Neuronal stem cell (in vitro differentiated cells): ENCODE data around the gene ISG15.

Experiments
- DNase-seq: peaks from one replicate; pipeline ENCODE4 v3.0.0-alpha.2; 2013; ENCODE audit warnings: low spot score
- H2AFZ ChIP-seq: one replicate; pipeline ENCODE4 v1.6.1; 2013; ENCODE audit warnings: mild to moderate bottlenecking, low read length, inconsistent platforms
- H2AK5ac ChIP-seq: 2 replicates; pipeline ENCODE4 v1.6.1; 2013; ENCODE audit warnings: low read depth, mild to moderate bottlenecking, inconsistent platforms, low read length, moderate library complexity, mixed read lengths
- H2BK120ac ChIP-seq: 2 replicates; pipeline ENCODE4 v1.6.1; 2013; ENCODE audit warnings: low read depth, mild to moderate bottlenecking, inconsistent platforms, low read length, moderate library complexity, mixed read lengths
- H2BK12ac ChIP-seq: one replicate; pipeline ENCODE4 v1.6.1; 2013; ENCODE audit warnings: low read length, inconsistent platforms
- H2BK15ac ChIP-seq: 2 replicates; pipeline ENCODE4 v1.6.1; 2013; ENCODE audit warnings: mild to moderate bottlenecking, low read length, inconsistent platforms, mixed read lengths
- H2BK5ac ChIP-seq: one replicate; pipeline ENCODE4 v1.6.1; 2013; ENCODE audit warnings: inconsistent platforms, mild to moderate bottlenecking, low read length, moderate library complexity
- H3K14ac ChIP-seq: one replicate; pipeline ENCODE4 v1.6.1; 2013; ENCODE audit warnings: low read length, inconsistent platforms
- H3K18ac ChIP-seq: 2 replicates; pipeline ENCODE4 v1.6.1; 2013; ENCODE audit warnings: low read length, inconsistent platforms
- H3K23ac ChIP-seq: 2 replicates; pipeline ENCODE4 v1.6.1; 2013; ENCODE audit warnings: low read depth, mild to moderate bottlenecking, mixed read lengths, low read length, inconsistent platforms; ENCODE audit not compliant: poor library complexity
- H3K27ac ChIP-seq: replicated peaks from 3 replicates; pipeline ENCODE4 v1.5.1; 2013; ENCODE audit warnings: low read length, inconsistent platforms
- H3K27me3 ChIP-seq, 3 experiments: 2 replicates each; pipeline ENCODE4 v1.6.1; 2013; ENCODE audit warnings: low read length in 3 of 3, mild to moderate bottlenecking in 2 of 3, inconsistent platforms in 1 of 3, low read depth in 1 of 3, mixed read lengths in 1 of 3, moderate library complexity in 1 of 3; ENCODE audit not compliant: control insufficient read depth in 3 of 3, insufficient read depth in 3 of 3
- H3K36me3 ChIP-seq, 2 donors: replicated peaks in 1 of 2; 2 replicates each; pipeline ENCODE4 v1.6.1; 2013; ENCODE audit warnings: low read length in 2 of 2; ENCODE audit not compliant: control insufficient read depth in 2 of 2, insufficient read depth in 2 of 2
- H3K4ac ChIP-seq: 2 replicates; pipeline ENCODE4 v1.6.1; 2013; ENCODE audit warnings: inconsistent platforms, mild to moderate bottlenecking, low read length, moderate library complexity
- H3K4me1 ChIP-seq, 2 donors: 1 replicate in 1 of 2; 2 replicates in 1 of 2; pipeline ENCODE4 v1.6.1; 2013; ENCODE audit warnings: low read length in 2 of 2, low read depth in 1 of 2; ENCODE audit not compliant: control insufficient read depth in 2 of 2, insufficient read depth in 1 of 2
- H3K4me2 ChIP-seq: one replicate; pipeline ENCODE4 v1.6.1; 2013; ENCODE audit warnings: mild to moderate bottlenecking, low read length, inconsistent platforms; ENCODE audit not compliant: insufficient read depth, poor library complexity, severe bottlenecking
- H3K4me3 ChIP-seq, 2 donors: 2 replicates each; pipeline ENCODE4 v1.5.1; 2013; ENCODE audit warnings: low read length in 2 of 2, mild to moderate bottlenecking in 2 of 2, inconsistent platforms in 1 of 2, moderate library complexity in 1 of 2
- H3K79me1 ChIP-seq: one replicate; pipeline ENCODE4 v1.6.1; 2013; ENCODE audit warnings: low read depth, mild to moderate bottlenecking, inconsistent platforms, low read length, moderate library complexity
- H3K9ac ChIP-seq: one replicate; pipeline ENCODE4 v1.6.1; 2013; ENCODE audit warnings: mild to moderate bottlenecking, low read depth, low read length, inconsistent platforms; ENCODE audit not compliant: poor library complexity
- H3K9me3 ChIP-seq, 2 donors: replicated peaks in 1 of 2; 2 replicates each; pipeline versions ENCODE3 to v1.6.1; 2013; ENCODE audit warnings: low read length in 2 of 2, mild to moderate bottlenecking in 2 of 2, inconsistent platforms in 1 of 2, low read depth in 1 of 2, mixed read lengths in 1 of 2, moderate library complexity in 1 of 2; ENCODE audit not compliant: control insufficient read depth in 2 of 2, insufficient read depth in 1 of 2
- H4K8ac ChIP-seq: one replicate; pipeline ENCODE4 v1.6.1; 2013; ENCODE audit warnings: low read depth, mild to moderate bottlenecking, inconsistent platforms, low read length, moderate library complexity
- H4K91ac ChIP-seq: one replicate; pipeline ENCODE4 v1.6.1; 2013; ENCODE audit warnings: low read length, low read depth, mild to moderate bottlenecking, inconsistent platforms; ENCODE audit not compliant: poor library complexity
- WGBS, 2 donors: extraction: QIAGEN DNeasy Blood & Tissue Kit; methylation state at CpG; one replicate each; pipeline ENCODE4 v1.1.7; 2013; ENCODE audit warnings: missing lambda C conversion rate in 2 of 2, mixed read lengths in 1 of 2; ENCODE audit not compliant: insufficient read length in 2 of 2, insufficient replicate concordance in 1 of 2; ENCODE audit errors: extremely low coverage in 2 of 2; 5-methylcytosine and 5-hydroxymethylcytosine counted together

The ISG15 gene

DNA sequence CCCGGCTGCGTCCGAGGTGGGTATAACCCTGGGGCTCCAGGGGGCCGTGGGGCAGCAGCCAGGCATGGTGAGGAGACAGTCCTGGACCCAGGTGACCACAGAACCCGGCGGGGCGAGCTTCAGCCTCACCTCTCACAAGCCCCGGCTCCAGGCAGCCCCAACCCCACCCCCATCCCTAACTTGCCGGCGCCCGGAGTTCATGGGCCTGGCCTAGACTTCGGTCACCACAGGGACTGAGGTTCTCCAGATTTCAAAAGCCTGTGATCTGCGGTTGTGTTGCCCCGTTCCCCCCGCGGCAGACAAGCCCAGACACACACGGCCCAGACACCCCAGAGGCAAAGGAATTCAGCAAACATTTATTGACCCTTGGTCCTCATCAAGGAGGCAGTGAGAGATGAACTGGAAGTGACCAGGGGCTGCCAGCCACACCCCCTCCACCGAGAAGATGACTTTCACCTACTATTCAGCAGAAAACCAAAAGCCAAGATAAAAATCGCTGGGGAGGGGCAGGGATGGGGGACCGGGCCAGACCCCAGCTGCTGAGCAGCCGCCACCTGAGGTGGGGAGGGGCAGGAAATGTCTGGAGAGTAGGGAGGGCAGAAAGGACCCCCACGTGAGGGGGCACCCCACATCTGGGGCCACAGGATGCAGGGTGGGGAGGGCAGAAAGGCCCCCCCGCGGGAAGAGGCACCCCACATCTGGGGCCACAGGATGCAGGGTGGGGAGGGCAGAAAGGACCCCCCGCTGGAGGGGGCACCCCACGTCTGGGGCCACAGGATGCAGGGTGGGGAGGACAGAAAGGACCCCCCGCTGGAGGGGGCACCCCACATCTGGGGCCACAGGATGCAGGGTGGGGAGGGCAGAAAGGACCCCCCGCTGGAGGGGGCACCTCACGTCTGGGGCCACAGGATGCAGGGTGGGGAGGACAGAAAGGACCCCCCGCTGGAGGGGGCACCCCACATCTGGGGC, 17.3 kb upstream of the ISG15 start:
- Histone ChIP-seq H3K18ac (peak overlapping the region; percentile 64), H2AK5ac (no peak overlapping the region), H3K4me2 (no peak overlapping the region), H4K8ac (no peak overlapping the region), H2AFZ (no peak overlapping the region), H3K36me3 (peaks cover 0 to 5% of the 10 kb centered on the region in 2 donors), H3K9ac (no peak overlapping the region), H3K4me3 (no peak overlapping the region), H3K4ac (no peak overlapping the region), H2BK15ac (no peak overlapping the region), H3K27ac (peak overlapping the region; percentile 27), H3K27me3 (peaks cover 0 to 9% (median 0%) of the 10 kb centered on the region in 3 experiments), H2BK120ac (no peak overlapping the region), H2BK5ac (no peak overlapping the region), H4K91ac (no peak overlapping the region), H3K79me1 (peaks cover 22% of the 10 kb centered on the region), H3K23ac (no peak overlapping the region), H3K4me1 (peaks cover 15 to 19% of the 10 kb centered on the region in 2 donors), H3K9me3 (peaks cover 8 to 10% of the 10 kb centered on the region in 2 donors), H3K14ac (peak overlapping the region; percentile 31), H2BK12ac (no peak overlapping the region)
- DNase-seq, result no peak
- WGBS, 2 donors, result no CpG with 5 or more reads among the region's 30 CpGs

DNA sequence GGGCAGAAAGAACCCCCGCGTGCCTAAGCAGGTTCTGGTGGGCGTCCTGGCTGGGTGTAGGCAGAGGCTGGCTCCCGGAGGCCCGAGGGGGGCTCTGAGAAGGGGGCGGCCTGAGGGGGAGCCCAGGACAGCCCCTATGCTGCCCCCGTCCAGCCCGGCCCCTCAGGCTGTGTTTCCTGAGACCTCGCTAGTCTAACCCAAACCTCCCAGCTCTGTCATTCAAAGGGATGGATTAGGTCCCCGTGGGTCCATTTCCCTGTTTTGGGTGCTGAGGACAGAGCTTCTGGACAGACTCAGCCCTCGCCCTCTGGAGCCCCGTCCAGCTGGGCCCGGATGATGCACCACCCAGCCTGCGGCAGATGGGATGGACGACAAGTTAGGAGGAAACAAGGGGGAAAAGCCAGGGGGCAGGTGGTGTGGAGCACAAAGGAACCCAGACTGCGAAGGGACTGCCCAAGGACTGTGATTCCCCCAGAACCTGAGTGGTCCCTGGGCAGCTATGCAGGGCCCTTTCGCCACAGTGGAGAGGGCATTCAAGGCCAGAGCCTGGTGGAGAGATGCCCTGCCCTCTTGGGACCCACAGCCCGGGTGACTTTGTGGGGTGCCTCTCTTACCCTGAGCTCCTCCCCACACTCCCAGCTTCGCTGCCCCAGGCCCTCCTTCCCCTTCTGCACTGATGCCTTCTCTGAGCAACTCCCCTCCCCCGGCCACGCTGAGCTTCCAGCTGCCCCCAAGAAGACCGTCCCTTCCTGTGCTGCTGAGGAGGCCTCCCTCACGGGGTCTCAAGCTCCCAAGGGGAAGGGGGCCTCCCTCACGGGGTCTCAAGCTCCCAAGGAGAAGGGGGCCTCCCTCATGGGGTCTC, 16.2 kb upstream of the ISG15 start:
- Histone ChIP-seq H3K9ac (peak overlapping the region; percentile 91), H2BK12ac (peak overlapping the region; percentile 88), H3K36me3 (peaks cover 0 to 5% of the 10 kb centered on the region in 2 donors), H4K91ac (peak overlapping the region; percentile 43), H4K8ac (no peak overlapping the region), H3K4me2 (peak overlapping the region; percentile 93), H3K23ac (peak overlapping the region; percentile 91), H3K27ac (peak overlapping the region; percentile 25), H3K4ac (peak overlapping the region; percentile 10), H3K79me1 (peaks cover 22% of the 10 kb centered on the region), H2BK15ac (peak overlapping the region; percentile 45), H3K9me3 (peaks cover 6 to 7% of the 10 kb centered on the region in 2 donors), H3K14ac (peak overlapping the region; percentile 14), H3K27me3 (peaks cover 0 to 9% (median 0%) of the 10 kb centered on the region in 3 experiments), H2BK5ac (peak overlapping the region; percentile 29), H2AFZ (no peak overlapping the region), H2BK120ac (peak overlapping the region; percentile 41), H3K18ac (peak overlapping the region; percentile 99), H2AK5ac (peak overlapping the region; percentile 33), H3K4me3 (no peak overlapping the region), H3K4me1 (peaks cover 17 to 19% of the 10 kb centered on the region in 2 donors)
- no CpG with 5 or more reads among the region's 24 CpGs for WGBS, 2 donors
- DNase-seq, result no peak

GRCh38 chr1:997713-997992, 15.6 kb upstream of the ISG15 start:
- Histone ChIP-seq H3K9ac (peak overlapping the region; percentile 91), H3K79me1 (peaks cover 22% of the 10 kb centered on the region), H3K27ac (peak overlapping the region; percentile 25), H3K36me3 (peaks cover 0 to 5% of the 10 kb centered on the region in 2 donors), H3K4ac (peak overlapping the region; percentile 10), H3K27me3 (peaks cover 0 to 9% (median 0%) of the 10 kb centered on the region in 3 experiments), H3K4me1 (peaks cover 17 to 19% of the 10 kb centered on the region in 2 donors), H3K9me3 (peaks cover 4 to 5% of the 10 kb centered on the region in 2 donors), H3K14ac (peak overlapping the region; percentile 14), H3K23ac (peak overlapping the region; percentile 91), H3K4me3 (peak overlapping the region; percentile 15 to 90), H2BK120ac (peak overlapping the region; percentile 41), H2BK5ac (peak overlapping the region; percentile 29), H3K18ac (peak overlapping the region; percentile 99), H2AK5ac (peak overlapping the region; percentile 33), H3K4me2 (peak overlapping the region; percentile 93), H2BK15ac (peak overlapping the region; percentile 45), H4K8ac (no peak overlapping the region), H2BK12ac (peak overlapping the region; percentile 88), H4K91ac (peak overlapping the region; percentile 43), H2AFZ (no peak overlapping the region)
- WGBS, 2 donors, result no CpG with 5 or more reads among the region's 3 CpGs
- no peak for DNase-seq
